Measurements from ENCODE around the gene RHBDF1. TPM values are rescaled to one million over a fixed set of nuclear protein-coding genes. Genes with fewer than 3 reads are reported as not detected.

Gene RHBDF1
- total and polyA plus RNA-seq, 9 of the 15 experiments (the other 6 are each of a cell fraction or from before 2014, with no cell fraction given): 1.0 to 8.2 (median 4.2) TPM

DNA sequence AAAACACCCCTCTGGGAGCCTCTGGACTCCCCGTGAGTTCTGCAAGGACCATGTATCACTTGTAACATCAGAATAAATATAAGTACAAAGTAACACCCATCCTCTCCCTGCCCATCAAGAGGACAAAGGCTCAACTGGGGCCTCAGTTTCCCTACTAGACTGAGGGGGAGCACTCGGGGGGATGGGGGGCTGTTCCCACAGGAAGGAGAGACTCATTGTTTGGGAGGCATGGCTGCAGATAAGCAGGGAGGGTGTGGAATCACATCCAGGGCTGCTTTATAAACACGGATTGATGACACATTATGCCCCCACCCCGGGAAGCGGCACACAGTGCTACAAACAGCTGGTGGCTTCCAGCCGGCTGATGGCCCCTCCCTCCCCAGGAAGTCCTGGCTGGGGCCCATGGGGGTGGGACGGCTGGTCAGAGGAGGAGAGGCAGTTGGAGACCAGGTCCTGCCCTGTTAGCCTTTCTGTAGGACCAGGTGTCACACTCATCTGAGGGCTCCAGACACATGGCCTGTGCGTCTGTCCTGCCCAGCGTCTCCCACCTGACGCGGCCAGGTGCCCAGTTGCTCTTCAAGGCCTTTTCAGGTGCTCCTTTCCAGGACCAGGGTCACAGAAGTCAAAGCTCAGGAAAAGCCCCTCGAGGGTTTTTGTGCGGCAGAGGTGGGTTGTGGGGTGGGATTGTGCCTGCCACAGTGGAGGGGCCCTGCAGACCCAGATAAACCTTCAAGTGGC, 4.3 kb upstream of the RHBDF1 start (continued):
- TF ChIP-seq U2AF1 (optimal IDR thresholded peaks at IDR 0.05; ENCODE audit: low read depth, low read length): no peak
- TF ChIP-seq, protein P1, sequence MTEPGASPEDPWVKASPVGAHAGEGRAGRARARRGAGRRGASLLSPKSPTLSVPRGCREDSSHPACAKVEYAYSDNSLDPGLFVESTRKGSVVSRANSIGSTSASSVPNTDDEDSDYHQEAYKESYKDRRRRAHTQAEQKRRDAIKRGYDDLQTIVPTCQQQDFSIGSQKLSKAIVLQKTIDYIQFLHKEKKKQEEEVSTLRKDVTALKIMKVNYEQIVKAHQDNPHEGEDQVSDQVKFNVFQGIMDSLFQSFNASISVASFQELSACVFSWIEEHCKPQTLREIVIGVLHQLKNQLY (CRISPR knock-in tag; conservative IDR thresholded peaks at IDR 0.05): no peak
- TF ChIP-seq NFATC3 (IDR thresholded peaks at IDR 0.05): no peak
- no peak for TF ChIP-seq ZNF217 (CRISPR knock-in tag; IDR thresholded peaks at IDR 0.05)
- peak; percentile 54; the same call in 1 of the 2 replicates for TF ChIP-seq MYNN (IDR thresholded peaks at IDR 0.05)
- TF ChIP-seq MYNN (CRISPR knock-in tag; IDR thresholded peaks at IDR 0.05): no peak
- TF ChIP-seq PYGO2 (tag; IDR thresholded peaks at IDR 0.05): no peak
- TF ChIP-seq ETV1 (tag; conservative IDR thresholded peaks at IDR 0.05; ENCODE audit: low read depth): no peak
- no peak for TF ChIP-seq ZNF24 (IDR thresholded peaks at IDR 0.05)
- TF ChIP-seq ZNF274 (IDR thresholded peaks at IDR 0.05; ENCODE audit: borderline replicate concordance, low read depth, low read length): no peak
- no peak for TF ChIP-seq PTTG1 (tag; IDR thresholded peaks at IDR 0.05; ENCODE audit: low read depth)
- TF ChIP-seq, protein P2, sequence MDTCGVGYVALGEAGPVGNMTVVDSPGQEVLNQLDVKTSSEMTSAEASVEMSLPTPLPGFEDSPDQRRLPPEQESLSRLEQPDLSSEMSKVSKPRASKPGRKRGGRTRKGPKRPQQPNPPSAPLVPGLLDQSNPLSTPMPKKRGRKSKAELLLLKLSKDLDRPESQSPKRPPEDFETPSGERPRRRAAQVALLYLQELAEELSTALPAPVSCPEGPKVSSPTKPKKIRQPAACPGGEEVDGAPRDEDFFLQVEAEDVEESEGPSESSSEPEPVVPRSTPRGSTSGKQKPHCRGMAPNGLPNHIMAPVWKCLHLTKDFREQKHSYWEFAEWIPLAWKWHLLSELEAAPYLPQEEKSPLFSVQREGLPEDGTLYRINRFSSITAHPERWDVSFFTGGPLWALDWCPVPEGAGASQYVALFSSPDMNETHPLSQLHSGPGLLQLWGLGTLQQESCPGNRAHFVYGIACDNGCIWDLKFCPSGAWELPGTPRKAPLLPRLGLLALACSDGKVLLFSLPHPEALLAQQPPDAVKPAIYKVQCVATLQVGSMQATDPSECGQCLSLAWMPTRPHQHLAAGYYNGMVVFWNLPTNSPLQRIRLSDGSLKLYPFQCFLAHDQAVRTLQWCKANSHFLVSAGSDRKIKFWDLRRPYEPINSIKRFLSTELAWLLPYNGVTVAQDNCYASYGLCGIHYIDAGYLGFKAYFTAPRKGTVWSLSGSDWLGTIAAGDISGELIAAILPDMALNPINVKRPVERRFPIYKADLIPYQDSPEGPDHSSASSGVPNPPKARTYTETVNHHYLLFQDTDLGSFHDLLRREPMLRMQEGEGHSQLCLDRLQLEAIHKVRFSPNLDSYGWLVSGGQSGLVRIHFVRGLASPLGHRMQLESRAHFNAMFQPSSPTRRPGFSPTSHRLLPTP (IDR thresholded peaks at IDR 0.05; ENCODE audit: borderline replicate concordance, extremely low read depth, insufficient read length): no peak
- no peak for TF ChIP-seq CSDE1 (IDR thresholded peaks at IDR 0.05)
- TF ChIP-seq SLC30A9 (CRISPR knock-in tag; IDR thresholded peaks at IDR 0.05): no peak
- TF ChIP-seq CHCHD3 (CRISPR knock-in tag; IDR thresholded peaks at IDR 0.05): no peak
- no peak for TF ChIP-seq PURB (CRISPR knock-in tag; IDR thresholded peaks at IDR 0.05; ENCODE audit: low read depth)
- no peak for TF ChIP-seq CBX3 (IDR thresholded peaks at IDR 0.05; ENCODE audit: borderline replicate concordance in 1 of 2, low read length in 2 of 2)
- TF ChIP-seq HNRNPUL1 (IDR thresholded peaks at IDR 0.05; ENCODE audit: low read length): no peak
- TF ChIP-seq, protein P3, sequence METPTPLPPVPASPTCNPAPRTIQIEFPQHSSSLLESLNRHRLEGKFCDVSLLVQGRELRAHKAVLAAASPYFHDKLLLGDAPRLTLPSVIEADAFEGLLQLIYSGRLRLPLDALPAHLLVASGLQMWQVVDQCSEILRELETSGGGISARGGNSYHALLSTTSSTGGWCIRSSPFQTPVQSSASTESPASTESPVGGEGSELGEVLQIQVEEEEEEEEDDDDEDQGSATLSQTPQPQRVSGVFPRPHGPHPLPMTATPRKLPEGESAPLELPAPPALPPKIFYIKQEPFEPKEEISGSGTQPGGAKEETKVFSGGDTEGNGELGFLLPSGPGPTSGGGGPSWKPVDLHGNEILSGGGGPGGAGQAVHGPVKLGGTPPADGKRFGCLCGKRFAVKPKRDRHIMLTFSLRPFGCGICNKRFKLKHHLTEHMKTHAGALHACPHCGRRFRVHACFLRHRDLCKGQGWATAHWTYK (CRISPR knock-in tag; IDR thresholded peaks at IDR 0.05): no peak
- TF ChIP-seq KDM1A (IDR thresholded peaks at IDR 0.05): peak; percentile 60 to 69; a peak in 2 of 4 replicates
- no peak for TF ChIP-seq PCBP2 (IDR thresholded peaks at IDR 0.05; ENCODE audit: low read depth, low read length, poor library complexity, severe bottlenecking)
- no peak for TF ChIP-seq POLR3G (IDR thresholded peaks at IDR 0.05; ENCODE audit: extremely low read depth, insufficient read length, insufficient replicate concordance)
- TF ChIP-seq PTRF (tag; IDR thresholded peaks at IDR 0.05): no peak
- no peak for TF ChIP-seq SIX5 (IDR thresholded peaks at IDR 0.05; ENCODE audit: borderline replicate concordance in 1 of 2, insufficient read depth in 1 of 2, low read depth in 1 of 2, low read length in 2 of 2)
- TF ChIP-seq ZNF347 (CRISPR knock-in tag; IDR thresholded peaks at IDR 0.05; ENCODE audit: low read depth): no peak
- no peak for TF ChIP-seq MEIS2 (IDR thresholded peaks at IDR 0.05; ENCODE audit: partially characterized antibody)
